ENCODE measurements around the gene INSC. TPM values are rescaled to one million over a fixed set of nuclear protein-coding genes. Genes with fewer than 3 reads are reported as not detected.

The INSC gene
- total and polyA plus RNA-seq, 2 of the 13 experiments (the other 11 are each of a cell fraction or from before 2014, with no cell fraction given): 0.09 TPM; not detected in 1

DNA sequence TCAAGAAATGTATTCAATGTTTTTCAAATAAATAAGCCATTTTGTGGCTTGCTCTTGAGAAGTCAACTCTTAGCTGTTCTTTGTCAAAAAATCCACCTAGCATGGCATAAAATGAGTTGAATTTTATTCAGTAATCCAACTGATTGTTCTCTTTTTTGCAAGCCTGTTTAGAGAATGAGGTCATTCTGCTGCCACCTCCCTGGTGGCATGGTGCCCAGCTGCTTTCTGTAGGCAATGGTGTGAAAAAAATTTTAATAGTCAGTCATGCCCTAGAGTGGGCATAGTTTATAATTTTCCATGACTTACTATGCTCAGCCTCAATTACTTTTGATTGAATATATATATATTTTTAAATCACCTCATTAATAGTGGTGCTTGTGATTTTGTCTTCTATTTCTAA, 177.2 kb downstream of the INSC start:
- no TSS peak for BruUV-seq (replicated peaks)
- TF ChIP-seq NRL (CRISPR knock-in tag; IDR thresholded peaks at IDR 0.05; ENCODE audit: borderline replicate concordance) (no peak), TMF1 (CRISPR knock-in tag; IDR thresholded peaks at IDR 0.05; ENCODE audit: low read depth) (no peak), ZNF773 (CRISPR knock-in tag; IDR thresholded peaks at IDR 0.05; ENCODE audit: borderline replicate concordance) (no peak), ZNF614 (CRISPR knock-in tag; IDR thresholded peaks at IDR 0.05; ENCODE audit: borderline replicate concordance) (no peak), SUZ12 (IDR thresholded peaks at IDR 0.05; ENCODE audit: low read depth, low read length) (no peak)
- TF ChIP-seq, protein P1, sequence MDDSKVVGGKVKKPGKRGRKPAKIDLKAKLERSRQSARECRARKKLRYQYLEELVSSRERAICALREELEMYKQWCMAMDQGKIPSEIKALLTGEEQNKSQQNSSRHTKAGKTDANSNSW (CRISPR knock-in tag; IDR thresholded peaks at IDR 0.05; ENCODE audit: borderline replicate concordance): no peak
- TF ChIP-seq, protein P2, sequence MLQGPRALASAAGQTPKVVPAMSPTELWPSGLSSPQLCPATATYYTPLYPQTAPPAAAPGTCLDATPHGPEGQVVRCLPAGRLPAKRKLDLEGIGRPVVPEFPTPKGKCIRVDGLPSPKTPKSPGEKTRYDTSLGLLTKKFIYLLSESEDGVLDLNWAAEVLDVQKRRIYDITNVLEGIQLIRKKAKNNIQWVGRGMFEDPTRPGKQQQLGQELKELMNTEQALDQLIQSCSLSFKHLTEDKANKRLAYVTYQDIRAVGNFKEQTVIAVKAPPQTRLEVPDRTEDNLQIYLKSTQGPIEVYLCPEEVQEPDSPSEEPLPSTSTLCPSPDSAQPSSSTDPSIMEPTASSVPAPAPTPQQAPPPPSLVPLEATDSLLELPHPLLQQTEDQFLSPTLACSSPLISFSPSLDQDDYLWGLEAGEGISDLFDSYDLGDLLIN (CRISPR knock-in tag; IDR thresholded peaks at IDR 0.05; ENCODE audit: borderline replicate concordance): no peak
- POLR2A ChIA-PET: no interaction called here

More for the DNA sequence above, 177.2 kb downstream of the INSC start:
- in situ Hi-C loops (cut with HindIII; ENCODE audit: extremely low pct_ligation_motif_present, low pct_unique_long_range_greater_than_20kb): no loop called here
- ATAC-seq (no peak), FAIRE-seq (no peak), DNase-seq (ENCODE audit: low spot score) (no peak)
- H3K9me3 ChIP-seq (ENCODE audit: low read length): no peaks in the 10 kb centered on the region
- no peaks in the 10 kb centered on the region for H3K79me2 ChIP-seq (ENCODE audit: insufficient read depth, low read length)
- H3K36me3 ChIP-seq (replicated peaks in 1 of 2; ENCODE audit: control insufficient read depth in 1 of 2, insufficient read depth in 2 of 2, low read length in 2 of 2): no peaks in the 10 kb centered on the region
- H3K27me3 ChIP-seq (ENCODE audit: control insufficient read depth in 1 of 2, insufficient read depth in 2 of 2, low read length in 2 of 2): no peaks in the 10 kb centered on the region
- H3K27ac ChIP-seq (ENCODE audit: extremely low read length, insufficient read depth, low read length): no peak overlapping the region
- no peak overlapping the region for H3K4me2 ChIP-seq (ENCODE audit: low read depth, low read length)
- no peaks in the 10 kb centered on the region for H4K20me1 ChIP-seq (ENCODE audit: insufficient read depth, low read length)
- no peaks in the 10 kb centered on the region for H3K4me1 ChIP-seq (ENCODE audit: insufficient read depth, low read length)
- H3K9ac ChIP-seq (ENCODE audit: insufficient read depth, low read depth, low read length): no peak overlapping the region
- no peak overlapping the region for H2AFZ ChIP-seq (ENCODE audit: low read length)
- CTCF ChIA-PET (ENCODE audit: low intra/inter-chr PET ratio, low total read pairs): no interaction called here
- H3K4me3 ChIP-seq (replicated peaks in 1 of 3; ENCODE audit: insufficient read depth in 1 of 3, low read depth in 2 of 3, low read length in 3 of 3): no peak overlapping the region
- intact Hi-C loops (cut with micrococcal nuclease; ENCODE audit: unreplicated experiment): no loop called here

All from HepG2 (cell line).